ENCODE results near the gene RNF128.

The RNF128 gene

DNA sequence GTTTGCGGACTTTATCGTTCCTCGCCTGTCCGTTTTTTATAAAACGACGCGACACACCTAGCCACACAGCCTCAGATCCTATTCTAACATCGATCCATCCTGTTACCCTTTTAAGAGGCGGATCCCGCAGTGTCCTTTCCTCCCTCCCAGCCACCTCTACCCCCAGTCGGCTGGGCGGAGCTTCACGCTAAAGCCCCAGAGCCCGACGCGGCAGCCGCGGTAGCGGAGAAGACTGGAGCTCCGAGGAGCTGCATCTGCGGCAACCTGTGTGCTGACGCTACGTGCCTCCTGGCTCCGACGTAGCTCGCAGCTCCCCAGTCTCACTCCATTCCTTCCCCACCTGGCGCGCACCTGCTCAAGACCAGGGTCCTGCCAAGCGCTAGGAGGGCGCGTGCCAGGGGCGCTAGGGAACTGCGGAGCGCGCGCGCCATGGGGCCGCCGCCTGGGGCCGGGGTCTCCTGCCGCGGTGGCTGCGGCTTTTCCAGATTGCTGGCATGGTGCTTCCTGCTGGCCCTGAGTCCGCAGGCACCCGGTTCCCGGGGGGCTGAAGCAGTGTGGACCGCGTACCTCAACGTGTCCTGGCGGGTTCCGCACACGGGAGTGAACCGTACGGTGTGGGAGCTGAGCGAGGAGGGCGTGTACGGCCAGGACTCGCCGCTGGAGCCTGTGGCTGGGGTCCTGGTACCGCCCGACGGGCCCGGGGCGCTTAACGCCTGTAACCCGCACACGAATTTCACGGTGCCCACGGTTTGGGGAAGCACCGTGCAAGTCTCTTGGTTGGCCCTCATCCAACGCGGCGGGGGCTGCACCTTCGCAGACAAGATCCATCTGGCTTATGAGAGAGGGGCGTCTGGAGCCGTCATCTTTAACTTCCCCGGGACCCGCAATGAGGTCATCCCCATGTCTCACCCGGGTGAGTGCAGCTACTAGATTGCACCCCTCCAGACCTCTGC, at the start of gene RNF128:
RNF128 (plus strand) TSS at position 217 of the 953 bp plus-strand sequence; CDS start at position 430, 213 bp downstream.
- DNase-seq (ENCODE audit: low read depth): no peak
- TF ChIP-seq, protein P1, sequence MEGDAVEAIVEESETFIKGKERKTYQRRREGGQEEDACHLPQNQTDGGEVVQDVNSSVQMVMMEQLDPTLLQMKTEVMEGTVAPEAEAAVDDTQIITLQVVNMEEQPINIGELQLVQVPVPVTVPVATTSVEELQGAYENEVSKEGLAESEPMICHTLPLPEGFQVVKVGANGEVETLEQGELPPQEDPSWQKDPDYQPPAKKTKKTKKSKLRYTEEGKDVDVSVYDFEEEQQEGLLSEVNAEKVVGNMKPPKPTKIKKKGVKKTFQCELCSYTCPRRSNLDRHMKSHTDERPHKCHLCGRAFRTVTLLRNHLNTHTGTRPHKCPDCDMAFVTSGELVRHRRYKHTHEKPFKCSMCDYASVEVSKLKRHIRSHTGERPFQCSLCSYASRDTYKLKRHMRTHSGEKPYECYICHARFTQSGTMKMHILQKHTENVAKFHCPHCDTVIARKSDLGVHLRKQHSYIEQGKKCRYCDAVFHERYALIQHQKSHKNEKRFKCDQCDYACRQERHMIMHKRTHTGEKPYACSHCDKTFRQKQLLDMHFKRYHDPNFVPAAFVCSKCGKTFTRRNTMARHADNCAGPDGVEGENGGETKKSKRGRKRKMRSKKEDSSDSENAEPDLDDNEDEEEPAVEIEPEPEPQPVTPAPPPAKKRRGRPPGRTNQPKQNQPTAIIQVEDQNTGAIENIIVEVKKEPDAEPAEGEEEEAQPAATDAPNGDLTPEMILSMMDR (IDR thresholded peaks at IDR 0.05; ENCODE audit: control insufficient read depth, insufficient read depth, low read depth, low read length, missing control alignments): no peak
- peak within 1 kb of the TSS; percentile 44 for H3K4me3 ChIP-seq (ENCODE audit: control insufficient read depth, low read depth, low read length)

DNA sequence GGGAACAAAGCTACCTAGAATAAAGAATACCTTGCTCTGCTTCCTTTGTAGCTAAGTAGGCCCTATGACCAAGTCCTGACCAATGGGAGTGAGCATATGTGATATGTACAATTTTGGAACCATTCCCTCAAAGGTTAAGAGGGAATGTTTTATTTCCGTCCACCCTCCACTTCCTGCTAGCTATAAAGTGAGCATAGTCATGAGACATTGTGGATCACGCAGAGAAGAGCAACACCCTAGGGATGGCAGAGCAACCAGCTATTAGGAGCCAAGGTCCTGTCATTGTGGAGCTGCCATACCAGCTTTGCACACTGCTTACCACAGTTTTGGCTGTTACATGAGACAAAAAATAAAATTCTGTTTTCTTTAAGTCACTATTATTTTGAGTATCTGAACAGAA, 45.8 kb upstream of the RNF128 start:
- TF ChIP-seq, protein P1 (IDR thresholded peaks at IDR 0.05; ENCODE audit: control insufficient read depth, insufficient read depth, low read depth, low read length, missing control alignments): no peak
- no peak for DNase-seq (ENCODE audit: low read depth)
- no peak overlapping the region for H3K4me3 ChIP-seq (ENCODE audit: control insufficient read depth, low read depth, low read length)

GRCh38 chrX:106684207-106684606, 42.3 kb upstream of the RNF128 start:
- no peak overlapping the region for H3K4me3 ChIP-seq (ENCODE audit: control insufficient read depth, low read depth, low read length)
- TF ChIP-seq, protein P1 (IDR thresholded peaks at IDR 0.05; ENCODE audit: control insufficient read depth, insufficient read depth, low read depth, low read length, missing control alignments): no peak
- no peak for DNase-seq (ENCODE audit: low read depth)

DNA sequence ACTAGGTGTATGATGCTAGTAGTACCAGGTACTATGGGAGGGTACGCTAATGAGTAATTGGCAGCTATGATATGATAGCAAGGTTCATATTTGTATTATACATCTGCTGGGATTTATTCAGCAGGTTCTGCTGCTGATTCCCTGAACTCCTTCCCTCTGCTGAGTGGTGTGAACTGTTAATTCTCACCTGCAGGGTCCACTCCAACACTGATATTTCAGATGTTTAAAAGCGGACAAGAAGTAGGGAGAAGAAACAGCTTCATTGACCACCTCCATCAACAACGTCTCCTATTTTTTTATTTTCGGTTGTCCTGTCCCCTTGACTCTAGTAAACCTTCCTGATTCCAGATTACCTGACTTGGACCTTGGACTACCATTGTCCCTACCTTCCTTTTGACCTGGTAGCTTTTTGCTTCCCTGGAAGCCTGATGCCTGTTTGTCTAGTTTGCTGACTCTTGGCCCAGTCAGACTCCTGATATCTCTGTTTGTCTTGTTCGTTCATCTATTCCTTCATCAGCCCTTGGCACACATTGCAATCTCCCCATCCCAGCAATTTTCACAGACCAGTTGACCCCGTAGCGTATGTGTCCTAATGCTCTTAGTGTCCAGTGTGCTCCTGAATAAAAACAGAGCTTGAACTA, 34.0 kb upstream of the RNF128 start:
- DNase-seq (ENCODE audit: low read depth): no peak
- TF ChIP-seq, protein P1 (IDR thresholded peaks at IDR 0.05; ENCODE audit: control insufficient read depth, insufficient read depth, low read depth, low read length, missing control alignments): no peak
- no peak overlapping the region for H3K4me3 ChIP-seq (ENCODE audit: control insufficient read depth, low read depth, low read length)

DNA sequence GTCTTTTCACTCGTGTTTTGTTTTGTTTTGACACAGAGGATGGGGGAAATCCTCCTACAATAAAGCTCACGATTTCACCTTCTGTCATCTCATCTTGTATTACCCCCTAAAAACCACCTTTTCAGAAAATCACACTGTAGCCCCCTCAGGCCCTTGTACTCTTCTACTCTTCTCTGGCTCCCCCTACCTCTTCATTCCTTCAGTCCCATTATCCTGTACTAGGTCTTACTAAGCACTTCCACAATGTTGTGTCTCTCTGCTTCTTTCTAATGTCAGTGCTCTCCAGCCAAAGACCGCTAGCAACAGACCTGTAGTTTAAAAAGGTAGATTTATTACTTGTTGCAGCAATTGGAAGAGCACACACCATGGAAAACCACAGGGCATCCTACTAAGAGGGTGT, 30.0 kb upstream of the RNF128 start:
- DNase-seq (ENCODE audit: low read depth): no peak
- TF ChIP-seq, protein P1 (IDR thresholded peaks at IDR 0.05; ENCODE audit: control insufficient read depth, insufficient read depth, low read depth, low read length, missing control alignments): no peak
- H3K4me3 ChIP-seq (ENCODE audit: control insufficient read depth, low read depth, low read length): no peak overlapping the region

DNA sequence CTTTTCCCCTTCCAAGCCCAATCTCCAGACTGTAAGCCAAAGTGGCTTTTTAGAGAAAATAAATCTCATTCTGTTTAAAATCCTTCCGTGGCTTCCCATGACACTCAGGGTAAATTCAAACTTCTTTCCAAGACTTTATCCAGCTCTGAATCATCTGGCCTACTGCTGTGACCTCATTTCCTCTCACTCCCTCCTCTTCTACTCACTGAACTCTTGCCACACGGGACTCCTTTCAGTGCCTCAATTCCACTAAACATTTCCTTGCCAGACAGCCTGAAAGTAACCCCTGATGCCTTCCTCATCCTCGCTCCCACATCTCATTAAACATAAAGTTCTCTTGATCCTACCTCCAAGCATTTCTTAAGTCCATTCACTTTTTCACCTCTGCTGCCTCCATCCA, 27.8 kb upstream of the RNF128 start:
- peak; percentile 3 for DNase-seq (ENCODE audit: low read depth)
- H3K4me3 ChIP-seq (ENCODE audit: control insufficient read depth, low read depth, low read length): no peak overlapping the region
- TF ChIP-seq, protein P1 (IDR thresholded peaks at IDR 0.05; ENCODE audit: control insufficient read depth, insufficient read depth, low read depth, low read length, missing control alignments): no peak

Data from AG09309 (cell line).